Measurements from ENCODE around the gene FAM163A. TPM values are rescaled to one million over a fixed set of nuclear protein-coding genes. Genes with fewer than 3 reads are reported as not detected.
"Not testable (repeated sequence)": the region's sequence is repeated elsewhere in the genome, so short reads cannot be mapped to it uniquely, and the experiment has no call there.

The FAM163A gene
- polyA plus RNA-seq, 6 donors from 2014 or later, result not detected

DNA sequence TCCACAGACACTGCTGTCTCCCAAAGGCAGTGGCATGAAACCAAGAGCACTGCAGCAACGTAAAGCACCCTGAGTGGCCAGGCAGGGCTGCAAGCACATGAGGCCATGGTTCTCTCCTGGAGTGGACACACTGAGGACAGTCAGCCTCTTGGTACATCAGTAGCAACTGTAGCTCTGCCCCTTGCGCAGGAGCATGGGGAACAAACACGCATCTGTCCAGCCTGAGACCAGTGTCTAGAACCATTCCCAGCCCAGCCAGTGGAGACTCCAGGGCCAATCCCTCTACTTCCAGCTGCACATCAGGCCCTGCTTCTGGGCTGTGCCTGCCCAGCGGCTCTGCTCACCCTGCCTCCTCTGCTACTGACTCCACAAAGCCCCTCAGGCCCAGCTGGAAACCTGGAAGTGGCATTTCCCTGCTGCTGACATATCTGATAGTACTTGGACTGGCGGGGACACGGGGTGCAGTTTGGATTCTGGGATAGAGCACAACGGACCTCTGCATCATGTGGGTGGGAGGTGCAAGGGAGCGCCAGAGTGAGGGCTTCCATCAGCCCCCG, 85.5 kb downstream of the FAM163A start:
- H3K36me3 Mint-ChIP-seq, result no peaks in the 10 kb centered on the region
- DNase-seq (no peak), ATAC-seq (ENCODE audit: low read depth in 2 of 2) (no peak)
- H3K4me3 Mint-ChIP-seq, result no peak overlapping the region
- peaks cover 0 to 13% (median 0%) of the 10 kb centered on the region in 3 donors for H3K4me1 Mint-ChIP-seq
- peaks cover 0 to 30% (median 10%) of the 10 kb centered on the region in 3 donors for H3K27me3 Mint-ChIP-seq
- no peak overlapping the region for H3K27ac Mint-ChIP-seq
- no peaks in the 10 kb centered on the region for H3K9me3 Mint-ChIP-seq

DNA sequence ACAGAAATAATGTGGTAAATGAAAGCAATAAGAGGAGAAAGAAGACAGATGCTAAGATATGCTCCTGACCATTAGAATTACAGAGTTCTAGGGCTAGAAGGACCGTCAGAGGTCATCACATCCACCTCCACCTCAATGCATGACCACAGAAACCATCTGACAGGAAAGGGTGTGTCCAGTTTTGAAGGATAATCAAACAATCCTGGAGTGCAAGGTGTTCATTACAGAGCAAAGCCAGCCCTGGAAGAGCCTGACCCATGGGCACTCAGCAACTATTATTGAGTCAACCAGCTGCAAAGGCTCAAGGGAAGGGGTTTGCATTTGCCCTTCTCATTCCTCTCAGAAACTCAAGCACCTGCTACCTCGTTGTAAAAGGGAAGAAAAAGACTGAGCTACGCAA, 88.1 kb downstream of the FAM163A start:
- ATAC-seq (ENCODE audit: low read depth in 2 of 2), result no peak
- peaks cover 0 to 1% (median 0%) of the 10 kb centered on the region in 7 donors for H3K9me3 Mint-ChIP-seq
- peaks cover 0 to 13% (median 10%) of the 10 kb centered on the region in 3 donors for H3K27me3 Mint-ChIP-seq
- no peak overlapping the region for H3K4me3 Mint-ChIP-seq
- DNase-seq, result no peak
- peaks cover 0 to 13% (median 0%) of the 10 kb centered on the region in 3 donors for H3K4me1 Mint-ChIP-seq
- peak overlapping the region in 1 of 6 donors; percentile 15 for H3K27ac Mint-ChIP-seq
- peaks cover 5 to 6% of the 10 kb centered on the region in 2 donors for H3K36me3 Mint-ChIP-seq

DNA sequence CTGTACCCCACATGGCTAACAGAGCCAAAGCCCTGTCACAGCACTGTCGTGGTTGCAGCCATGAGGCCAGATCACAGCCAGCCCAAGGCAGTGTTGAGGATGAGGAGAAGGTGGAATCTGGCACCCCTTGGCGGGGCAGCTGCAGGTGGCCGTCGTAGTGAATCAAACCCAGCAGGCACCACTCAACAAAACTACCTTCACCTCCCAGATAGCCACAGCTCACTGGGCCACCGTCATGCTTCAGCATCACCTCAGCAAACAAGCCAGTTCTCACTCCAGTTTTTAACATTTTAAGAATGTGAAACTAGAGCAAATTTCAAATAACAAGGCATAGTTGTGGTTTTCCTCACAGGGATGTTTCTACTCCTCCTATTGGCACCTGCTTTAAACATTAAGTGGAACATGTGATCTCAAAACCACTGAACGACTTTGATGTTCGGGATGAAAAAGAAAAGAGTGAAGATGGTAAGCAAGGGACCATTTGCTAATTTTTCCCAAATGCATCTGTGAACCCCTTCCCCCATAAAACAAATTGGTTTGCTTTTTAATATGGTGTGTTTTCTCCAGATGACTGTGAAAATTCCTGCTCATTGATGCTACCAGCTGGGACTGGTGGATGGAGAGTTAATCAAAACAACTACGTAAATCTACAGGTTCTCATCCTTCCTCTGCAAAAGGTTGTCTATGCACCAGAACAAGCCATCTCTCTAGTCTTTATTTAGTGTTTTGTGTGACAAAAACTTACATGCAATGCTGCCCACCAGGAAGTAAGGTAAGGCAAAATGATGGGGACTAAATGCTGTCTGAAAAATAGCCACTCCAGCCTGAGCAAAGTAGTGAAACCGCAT, 89.0 kb downstream of the FAM163A start:
- H3K27ac Mint-ChIP-seq, result peak overlapping the region in 1 of 6 donors; percentile 30
- DNase-seq (no peak), ATAC-seq (ENCODE audit: low read depth in 2 of 2) (no peak)
- no peak overlapping the region for H3K4me3 Mint-ChIP-seq
- H3K36me3 Mint-ChIP-seq, result peaks cover 5 to 8% of the 10 kb centered on the region in 2 donors
- H3K27me3 Mint-ChIP-seq, result peaks cover 0 to 8% (median 3%) of the 10 kb centered on the region in 3 donors
- peaks cover 0 to 13% (median 0%) of the 10 kb centered on the region in 3 donors for H3K4me1 Mint-ChIP-seq
- peaks cover 0 to 1% (median 0%) of the 10 kb centered on the region in 7 donors for H3K9me3 Mint-ChIP-seq

DNA sequence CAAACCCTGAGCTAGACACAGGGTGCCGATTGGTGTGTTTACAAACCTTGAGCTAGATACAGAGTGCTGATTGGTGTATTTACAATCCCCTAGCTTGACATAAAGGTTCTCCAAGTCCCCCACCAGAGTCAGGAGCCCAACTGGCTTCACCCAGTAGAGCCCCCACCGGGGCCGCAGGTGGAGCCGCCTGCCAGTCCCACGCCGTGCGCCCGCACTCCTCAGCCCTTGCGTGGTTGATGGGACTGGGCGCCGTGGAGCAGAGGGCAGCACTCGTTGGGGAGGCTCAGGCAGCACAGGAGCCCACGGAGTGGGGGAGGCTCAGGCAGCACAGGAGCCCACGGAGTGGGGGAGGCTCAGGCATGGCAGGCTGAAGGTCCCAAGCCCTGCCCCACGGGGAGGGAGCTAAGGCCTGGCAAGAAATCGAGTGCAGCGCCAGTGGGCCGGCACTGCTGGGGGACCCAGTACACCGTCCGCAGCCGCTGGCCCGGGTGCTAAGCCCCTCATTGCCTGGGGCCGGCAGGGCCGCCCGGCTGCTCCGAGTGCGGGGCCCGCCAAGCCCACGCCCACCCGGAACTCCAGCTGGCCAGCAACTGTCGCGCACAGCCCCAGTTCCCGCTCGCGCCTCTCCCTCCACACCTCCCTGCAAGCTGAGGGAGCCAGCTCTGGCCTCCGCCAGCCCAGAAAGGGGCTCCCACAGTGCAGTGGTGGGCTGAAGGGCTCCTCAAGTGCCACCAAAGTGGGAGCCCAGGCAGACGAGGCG, 93.8 kb downstream of the FAM163A start:
- not testable (repeated sequence) for H3K27ac Mint-ChIP-seq; H3K9me3 Mint-ChIP-seq; ATAC-seq (ENCODE audit: low read depth in 2 of 2); H3K4me3 Mint-ChIP-seq; H3K4me1 Mint-ChIP-seq; DNase-seq; H3K27me3 Mint-ChIP-seq
- H3K36me3 Mint-ChIP-seq, result peaks cover 5 to 20% of the 10 kb centered on the region in 2 donors

DNA sequence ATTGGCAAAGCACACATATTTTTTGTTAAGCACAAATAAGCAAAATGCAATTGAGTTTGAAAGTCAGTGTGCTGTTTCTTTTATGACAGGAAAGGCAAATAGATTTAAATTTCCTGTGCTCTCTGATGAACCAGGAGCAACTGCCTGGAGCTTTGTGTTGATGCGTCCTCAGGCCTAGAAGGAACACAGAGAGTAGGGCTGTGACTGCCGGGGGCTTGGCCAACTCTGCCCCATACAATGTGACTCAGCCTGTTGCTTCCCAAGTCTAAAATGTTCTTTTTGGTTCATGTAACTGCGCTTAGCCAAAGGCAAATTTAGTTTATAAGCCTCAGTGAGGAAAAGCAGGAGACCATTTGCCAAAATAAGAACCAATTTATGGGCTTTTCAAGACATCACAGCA, 97.0 kb downstream of the FAM163A start:
- Mint-ChIP-seq H3K27me3 (no peaks in the 10 kb centered on the region), H3K4me3 (no peak overlapping the region), H3K4me1 (no peaks in the 10 kb centered on the region), H3K9me3 (peaks cover 0 to 1% (median 0%) of the 10 kb centered on the region in 7 donors), H3K27ac (no peak overlapping the region), H3K36me3 (peaks cover 5 to 20% of the 10 kb centered on the region in 2 donors)
- DNase-seq, result no peak
- ATAC-seq (ENCODE audit: low read depth in 2 of 2), result no peak

DNA sequence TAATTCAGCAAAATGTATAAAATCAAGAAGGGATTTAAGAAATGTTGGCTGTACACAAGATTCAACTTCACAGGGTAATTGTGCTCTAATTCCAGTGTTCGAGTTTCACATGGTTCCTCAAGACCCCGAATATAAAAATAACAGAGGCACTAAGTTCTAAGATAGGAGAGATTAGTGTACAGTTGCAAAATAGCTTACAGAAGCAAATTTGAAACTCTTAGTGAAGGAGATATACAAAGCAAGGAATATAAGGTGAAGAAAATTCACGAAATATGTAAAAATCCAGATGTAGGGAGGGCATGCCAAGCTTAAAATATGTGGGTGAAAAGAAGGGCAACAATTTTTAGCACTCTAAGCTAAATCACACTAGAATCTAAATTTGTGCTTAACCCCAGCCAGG, 105.1 kb downstream of the FAM163A start:
- peaks cover 0 to 9% (median 0%) of the 10 kb centered on the region in 3 donors for H3K4me1 Mint-ChIP-seq
- H3K4me3 Mint-ChIP-seq, result no peak overlapping the region
- H3K9me3 Mint-ChIP-seq, result no peaks in the 10 kb centered on the region
- H3K36me3 Mint-ChIP-seq, result peaks cover 18 to 23% of the 10 kb centered on the region in 2 donors
- DNase-seq (no peak), ATAC-seq (ENCODE audit: low read depth in 2 of 2) (no peak)
- H3K27ac Mint-ChIP-seq, result peak overlapping the region in 1 of 6 donors; percentile 24
- H3K27me3 Mint-ChIP-seq, result no peaks in the 10 kb centered on the region

DNA sequence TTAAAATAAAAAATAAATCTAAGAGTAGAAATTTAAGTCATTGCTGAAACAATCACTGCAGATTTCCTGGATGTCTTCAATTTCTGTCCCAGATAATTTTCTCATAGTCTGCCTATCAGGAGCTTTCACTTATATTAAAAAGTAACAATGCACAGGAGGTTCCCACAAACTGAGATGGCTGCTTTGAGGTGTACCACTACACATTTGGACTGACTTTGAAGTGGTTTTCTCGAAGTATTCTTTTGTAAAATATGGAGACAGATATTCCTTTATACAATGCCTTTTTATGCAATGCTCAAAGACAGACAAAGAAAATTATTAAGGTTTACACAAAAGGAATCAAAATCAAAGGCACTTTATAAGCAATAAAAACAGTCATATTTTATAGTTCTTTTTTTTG, 110.0 kb downstream of the FAM163A start:
- ATAC-seq (ENCODE audit: low read depth in 2 of 2) (no peak), DNase-seq (no peak)
- H3K27ac Mint-ChIP-seq, result no peak overlapping the region
- H3K4me1 Mint-ChIP-seq, result peaks cover 0 to 9% (median 4%) of the 10 kb centered on the region in 3 donors
- peaks cover 5 to 27% of the 10 kb centered on the region in 2 donors for H3K36me3 Mint-ChIP-seq
- H3K27me3 Mint-ChIP-seq, result no peaks in the 10 kb centered on the region
- no peaks in the 10 kb centered on the region for H3K9me3 Mint-ChIP-seq
- H3K4me3 Mint-ChIP-seq, result no peak overlapping the region

DNA sequence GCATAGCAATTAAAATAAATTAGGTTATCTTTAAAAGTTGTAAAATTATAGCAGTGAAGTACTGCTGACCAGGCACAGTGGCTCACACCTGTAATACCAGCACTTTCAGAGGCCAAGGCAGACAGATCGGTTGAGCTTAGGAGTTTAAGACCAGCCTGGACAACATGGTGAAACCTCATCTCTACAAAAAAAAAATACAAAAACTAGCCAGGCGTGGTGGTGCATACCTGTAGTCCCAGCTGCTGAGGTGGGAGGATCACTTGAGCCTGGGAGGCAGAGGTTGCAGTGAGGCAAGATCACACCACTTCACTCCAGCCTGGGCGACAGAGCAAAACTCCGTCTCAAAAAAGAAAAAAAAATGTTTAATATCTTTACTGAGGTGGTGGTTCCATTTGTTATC, 112.7 kb downstream of the FAM163A start:
- H3K9me3 Mint-ChIP-seq, result not testable (repeated sequence)

DNA sequence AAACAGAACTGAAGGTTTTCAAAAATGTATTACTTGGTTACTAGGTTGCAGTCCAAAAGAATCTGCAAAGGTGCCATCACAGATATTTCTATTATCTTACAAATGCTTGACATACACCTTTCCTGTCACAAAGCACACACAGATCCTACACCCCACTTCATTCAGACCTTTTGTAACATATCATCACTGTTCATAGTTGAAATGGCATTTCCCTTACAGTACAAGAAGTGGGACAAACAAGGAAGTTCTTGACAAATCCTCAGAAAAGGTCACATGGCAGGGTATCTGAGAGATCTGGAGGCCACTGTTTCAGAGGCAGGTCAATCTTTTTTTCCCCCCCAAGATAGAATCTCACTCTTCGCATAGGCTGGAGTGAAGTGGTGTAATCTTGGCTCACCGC, 113.2 kb downstream of the FAM163A start:
- no peak overlapping the region for H3K4me3 Mint-ChIP-seq
- H3K36me3 Mint-ChIP-seq, result peaks cover 0 to 27% of the 10 kb centered on the region in 2 donors
- no peak for DNase-seq
- H3K27ac Mint-ChIP-seq, result no peak overlapping the region
- H3K9me3 Mint-ChIP-seq, result no peaks in the 10 kb centered on the region
- H3K27me3 Mint-ChIP-seq, result no peaks in the 10 kb centered on the region
- ATAC-seq (ENCODE audit: low read depth in 2 of 2), result no peak
- peaks cover 4 to 9% (median 7%) of the 10 kb centered on the region in 3 donors for H3K4me1 Mint-ChIP-seq

More for the DNA sequence above, 112.7 kb downstream of the FAM163A start:
- DNase-seq; H3K4me1 Mint-ChIP-seq; H3K27me3 Mint-ChIP-seq; H3K4me3 Mint-ChIP-seq; H3K27ac Mint-ChIP-seq; ATAC-seq (ENCODE audit: low read depth in 2 of 2): not testable (repeated sequence)
- H3K36me3 Mint-ChIP-seq, result peaks cover 0 to 25% of the 10 kb centered on the region in 2 donors

DNA sequence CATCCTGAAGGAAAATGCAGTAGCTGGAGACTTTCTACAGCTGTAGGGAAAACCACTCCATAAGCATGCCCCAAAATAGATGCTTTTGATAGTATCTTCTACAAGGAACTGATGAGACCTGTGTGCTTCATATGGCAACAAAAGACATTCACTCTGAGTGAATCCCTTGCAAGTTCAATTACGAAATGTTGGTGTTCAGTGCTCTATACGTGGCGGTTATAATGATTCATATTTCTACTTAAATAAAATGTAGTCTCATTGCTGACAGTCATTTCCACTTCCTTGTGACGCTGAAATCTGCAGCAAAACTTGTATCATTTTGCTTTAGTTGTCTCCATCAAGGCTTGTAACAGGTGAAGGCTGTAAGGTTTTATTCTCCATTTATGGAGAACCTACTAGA, 113.9 kb downstream of the FAM163A start:
- Mint-ChIP-seq H3K27ac (no peak overlapping the region), H3K4me1 (peaks cover 4 to 7% (median 6%) of the 10 kb centered on the region in 3 donors), H3K36me3 (peaks cover 0 to 27% of the 10 kb centered on the region in 2 donors), H3K27me3 (no peaks in the 10 kb centered on the region), H3K9me3 (no peaks in the 10 kb centered on the region), H3K4me3 (no peak overlapping the region)
- ATAC-seq (ENCODE audit: low read depth in 2 of 2) (no peak), DNase-seq (no peak)

DNA sequence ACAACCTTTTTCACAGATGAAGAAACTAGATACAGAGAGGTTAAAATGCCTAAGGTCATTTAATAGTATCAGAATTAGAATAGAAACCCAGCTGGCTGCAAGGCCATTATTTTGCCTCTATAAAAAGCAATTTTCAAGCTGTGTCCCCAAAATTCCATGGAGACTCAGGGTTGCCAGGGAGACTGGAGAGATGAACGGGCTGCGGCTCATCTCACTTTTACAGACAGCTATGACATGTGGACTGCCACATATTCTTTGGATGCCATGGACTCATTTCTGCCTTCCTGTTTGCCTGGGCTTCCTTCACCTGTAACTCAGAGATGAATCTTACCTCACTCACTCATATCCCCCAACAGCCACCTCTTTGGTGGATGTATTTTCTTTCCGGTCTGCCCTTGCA, 117.6 kb downstream of the FAM163A start:
- no peaks in the 10 kb centered on the region for H3K9me3 Mint-ChIP-seq
- peaks cover 0 to 15% of the 10 kb centered on the region in 2 donors for H3K36me3 Mint-ChIP-seq
- DNase-seq (no peak), ATAC-seq (ENCODE audit: low read depth in 2 of 2) (no peak)
- no peak overlapping the region for H3K4me3 Mint-ChIP-seq
- no peaks in the 10 kb centered on the region for H3K27me3 Mint-ChIP-seq
- H3K4me1 Mint-ChIP-seq, result peaks cover 0 to 4% (median 3%) of the 10 kb centered on the region in 3 donors
- no peak overlapping the region for H3K27ac Mint-ChIP-seq

DNA sequence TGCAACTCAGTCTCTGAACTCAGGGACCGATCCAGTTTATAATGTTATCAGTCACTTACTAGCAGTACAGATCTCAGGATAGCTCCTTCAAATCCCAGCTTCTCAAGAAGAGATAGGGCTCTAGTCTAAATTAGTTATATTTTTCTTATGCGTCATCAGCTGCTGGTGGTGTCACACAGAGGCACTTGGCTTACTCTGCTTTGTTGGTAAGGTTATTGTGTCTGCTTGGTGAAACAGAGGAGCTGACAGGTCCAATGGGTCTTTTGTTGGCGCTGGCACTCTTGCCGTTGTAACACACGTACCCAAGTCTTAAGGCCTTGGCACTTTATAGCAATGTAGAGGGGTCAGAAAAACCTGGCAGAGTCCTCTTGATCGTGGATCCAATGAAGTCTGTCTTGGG, 122.3 kb downstream of the FAM163A start:
- H3K36me3 Mint-ChIP-seq, result peaks cover 0 to 3% of the 10 kb centered on the region in 2 donors
- no peak overlapping the region for H3K4me3 Mint-ChIP-seq
- H3K9me3 Mint-ChIP-seq, result no peaks in the 10 kb centered on the region
- no peak overlapping the region for H3K27ac Mint-ChIP-seq
- no peak for ATAC-seq (ENCODE audit: low read depth in 2 of 2)
- DNase-seq, result no peak
- no peaks in the 10 kb centered on the region for H3K27me3 Mint-ChIP-seq
- H3K4me1 Mint-ChIP-seq, result peaks cover 3 to 14% (median 7%) of the 10 kb centered on the region in 3 donors

Data from naive B cell (primary cell).